ENCODE data around the gene ARHGAP45.

DNA sequence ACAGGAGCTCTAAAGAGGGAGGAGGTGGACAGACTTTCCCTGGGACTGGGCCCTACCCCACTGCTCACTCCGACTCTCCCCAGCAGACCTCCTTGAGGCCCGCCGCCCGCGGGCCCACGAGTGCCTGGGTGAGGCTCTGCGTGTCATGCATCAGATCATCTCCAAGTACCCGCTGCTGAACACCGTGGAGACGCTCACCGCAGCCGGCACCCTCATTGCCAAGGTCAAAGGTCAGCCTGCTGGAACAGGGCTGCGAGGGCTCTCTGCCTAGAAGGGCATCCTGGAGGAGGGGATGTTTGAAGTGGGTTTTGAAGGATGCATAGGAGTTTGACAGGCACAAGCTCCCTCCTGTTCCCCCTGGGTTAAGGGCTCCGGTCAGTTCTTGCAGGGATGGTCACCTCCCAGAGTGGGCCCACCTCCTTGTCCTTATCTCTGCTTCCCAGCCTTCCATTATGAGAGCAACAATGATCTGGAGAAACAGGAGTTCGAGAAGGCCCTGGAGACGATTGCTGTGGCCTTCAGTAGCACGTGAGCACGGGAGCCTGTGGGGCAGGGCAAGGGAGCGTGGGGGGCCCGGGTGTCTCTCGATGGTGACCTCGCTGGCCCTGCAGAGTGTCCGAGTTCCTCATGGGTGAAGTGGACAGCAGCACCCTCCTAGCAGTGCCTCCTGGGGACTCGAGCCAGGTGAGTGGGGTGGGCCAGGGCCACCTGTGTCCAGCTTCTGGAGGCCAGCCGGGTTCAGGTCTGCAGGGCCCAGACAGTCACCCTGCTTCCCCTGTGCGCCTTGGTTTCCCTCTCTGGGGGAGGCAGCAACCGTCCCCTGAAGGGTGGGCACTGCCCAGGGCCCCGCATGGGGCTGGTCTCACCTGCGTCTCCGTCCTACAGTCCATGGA is 6.3 kb downstream of the ARHGAP45 start:
- TF ChIP-seq, protein P1, sequence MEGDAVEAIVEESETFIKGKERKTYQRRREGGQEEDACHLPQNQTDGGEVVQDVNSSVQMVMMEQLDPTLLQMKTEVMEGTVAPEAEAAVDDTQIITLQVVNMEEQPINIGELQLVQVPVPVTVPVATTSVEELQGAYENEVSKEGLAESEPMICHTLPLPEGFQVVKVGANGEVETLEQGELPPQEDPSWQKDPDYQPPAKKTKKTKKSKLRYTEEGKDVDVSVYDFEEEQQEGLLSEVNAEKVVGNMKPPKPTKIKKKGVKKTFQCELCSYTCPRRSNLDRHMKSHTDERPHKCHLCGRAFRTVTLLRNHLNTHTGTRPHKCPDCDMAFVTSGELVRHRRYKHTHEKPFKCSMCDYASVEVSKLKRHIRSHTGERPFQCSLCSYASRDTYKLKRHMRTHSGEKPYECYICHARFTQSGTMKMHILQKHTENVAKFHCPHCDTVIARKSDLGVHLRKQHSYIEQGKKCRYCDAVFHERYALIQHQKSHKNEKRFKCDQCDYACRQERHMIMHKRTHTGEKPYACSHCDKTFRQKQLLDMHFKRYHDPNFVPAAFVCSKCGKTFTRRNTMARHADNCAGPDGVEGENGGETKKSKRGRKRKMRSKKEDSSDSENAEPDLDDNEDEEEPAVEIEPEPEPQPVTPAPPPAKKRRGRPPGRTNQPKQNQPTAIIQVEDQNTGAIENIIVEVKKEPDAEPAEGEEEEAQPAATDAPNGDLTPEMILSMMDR (IDR thresholded peaks at IDR 0.05; ENCODE audit: control extremely low read depth in 1 of 3, insufficient read depth in 1 of 3, low read depth in 1 of 3, low read length in 3 of 3): no peak
- TF ChIP-seq ASH2L (IDR thresholded peaks at IDR 0.05; ENCODE audit: low read length) (no peak), SIN3A (conservative IDR thresholded peaks at IDR 0.05 in 1 of 2, IDR thresholded peaks at IDR 0.05 in 1 of 2; ENCODE audit: low read depth in 1 of 2, low read length in 2 of 2) (no peak), SP1 (IDR thresholded peaks at IDR 0.05; ENCODE audit: low read depth, low read length) (no peak), EZH2 (IDR thresholded peaks at IDR 0.05; ENCODE audit: low read depth, low read length, severe bottlenecking) (no peak), SUZ12 (IDR thresholded peaks at IDR 0.05; ENCODE audit: low read length) (no peak)
- TF ChIP-seq, protein P2, sequence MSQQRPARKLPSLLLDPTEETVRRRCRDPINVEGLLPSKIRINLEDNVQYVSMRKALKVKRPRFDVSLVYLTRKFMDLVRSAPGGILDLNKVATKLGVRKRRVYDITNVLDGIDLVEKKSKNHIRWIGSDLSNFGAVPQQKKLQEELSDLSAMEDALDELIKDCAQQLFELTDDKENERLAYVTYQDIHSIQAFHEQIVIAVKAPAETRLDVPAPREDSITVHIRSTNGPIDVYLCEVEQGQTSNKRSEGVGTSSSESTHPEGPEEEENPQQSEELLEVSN (IDR thresholded peaks at IDR 0.05): no peak
